ENCODE data around the gene CCNE1.

CCNE1 gene

DNA sequence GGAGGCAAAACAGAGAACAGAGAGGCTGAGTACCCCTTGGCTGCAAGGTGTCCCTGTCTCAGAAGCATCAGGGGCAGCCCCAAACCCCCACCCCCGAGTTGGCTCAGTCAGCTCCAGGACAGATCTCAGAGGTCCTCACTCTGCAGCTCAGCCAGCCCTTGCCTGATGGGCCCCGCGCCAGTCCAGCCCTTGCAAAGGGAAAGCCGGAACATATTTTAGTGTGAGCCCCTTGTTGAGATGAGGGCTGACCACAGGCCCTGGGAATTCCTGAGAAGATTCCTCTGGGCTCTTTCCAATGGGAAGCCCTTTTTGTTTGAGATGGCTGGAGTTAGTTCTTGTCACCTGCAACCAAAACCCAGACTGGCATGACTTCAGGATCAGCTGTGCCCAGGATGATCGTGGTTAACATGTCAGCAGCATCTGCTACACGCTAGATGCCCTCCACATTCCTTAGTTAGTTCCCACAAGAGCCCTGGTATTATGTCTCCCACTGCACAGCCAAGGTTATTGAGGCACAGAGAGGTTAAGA is 33.9 kb upstream of the CCNE1 start:
- WGBS, 2 donors (ENCODE audit: extremely low coverage in 2 of 2, insufficient read length in 2 of 2, insufficient replicate concordance in 1 of 2), result no CpG with 5 or more reads among the region's 6 CpGs
- Histone ChIP-seq H2AK5ac (ENCODE audit: low read depth, low read length) (peak overlapping the region; percentile 19), H3K79me1 (ENCODE audit: low read depth, low read length) (no peaks in the 10 kb centered on the region), H3K27ac (replicated peaks; ENCODE audit: low read length) (no peak overlapping the region), H2AFZ (ENCODE audit: low read length) (no peak overlapping the region), H3K36me3 (replicated peaks in 1 of 2; ENCODE audit: control insufficient read depth in 2 of 2, insufficient read depth in 2 of 2, low read length in 2 of 2) (no peaks in the 10 kb centered on the region), H2BK12ac (ENCODE audit: low read length) (no peak overlapping the region), H3K27me3 (ENCODE audit: control insufficient read depth in 3 of 3, insufficient read depth in 3 of 3, low read depth in 1 of 3, low read length in 3 of 3) (peaks cover 0 to 20% (median 0%) of the 10 kb centered on the region in 3 experiments), H3K18ac (ENCODE audit: low read length) (peak overlapping the region; percentile 3), H3K4me1 (ENCODE audit: control insufficient read depth in 2 of 2, insufficient read depth in 1 of 2, low read depth in 1 of 2, low read length in 2 of 2) (peaks cover 4 to 7% of the 10 kb centered on the region in 2 donors), H4K8ac (ENCODE audit: low read depth, low read length) (no peak overlapping the region), H3K9me3 (replicated peaks in 1 of 2; ENCODE audit: control insufficient read depth in 2 of 2, insufficient read depth in 1 of 2, low read depth in 1 of 2, low read length in 2 of 2) (no peaks in the 10 kb centered on the region), H4K91ac (ENCODE audit: low read depth, low read length, poor library complexity) (no peak overlapping the region), H2BK15ac (ENCODE audit: low read length) (peak overlapping the region; percentile 31), H3K4ac (ENCODE audit: low read length) (no peak overlapping the region), H3K4me2 (ENCODE audit: insufficient read depth, low read length, poor library complexity, severe bottlenecking) (no peak overlapping the region), H3K14ac (ENCODE audit: low read length) (no peak overlapping the region), H3K23ac (ENCODE audit: low read depth, low read length, poor library complexity) (no peak overlapping the region), H3K4me3 (ENCODE audit: low read length in 2 of 2) (no peak overlapping the region), H2BK120ac (ENCODE audit: low read depth, low read length) (no peak overlapping the region), H3K9ac (ENCODE audit: low read depth, low read length, poor library complexity) (no peak overlapping the region), H2BK5ac (ENCODE audit: low read length) (no peak overlapping the region)
- no peak for DNase-seq (ENCODE audit: low spot score)

DNA sequence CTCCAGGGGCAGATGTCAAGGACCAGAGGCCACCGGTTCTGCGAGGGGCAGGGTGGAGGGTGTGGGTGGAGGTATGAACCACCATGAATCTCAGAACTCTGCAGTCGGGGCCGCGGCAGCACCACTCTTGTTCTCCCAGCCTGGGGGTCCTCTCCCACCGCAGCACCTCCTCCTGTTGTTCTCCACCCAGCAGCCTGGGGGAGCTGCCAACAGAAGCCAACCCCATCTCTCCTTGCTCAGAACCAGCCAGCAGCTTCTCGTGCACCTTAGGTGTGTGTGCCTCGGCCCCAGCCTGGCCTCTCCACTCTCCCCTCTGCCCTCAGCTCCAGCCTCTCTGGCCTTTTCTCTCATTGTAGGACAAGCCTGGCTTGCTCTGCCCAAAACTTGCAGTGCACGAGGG is 31.9 kb upstream of the CCNE1 start:
- no peak overlapping the region for H3K4ac ChIP-seq (ENCODE audit: low read length)
- H3K23ac ChIP-seq (ENCODE audit: low read depth, low read length, poor library complexity), result no peak overlapping the region
- H4K8ac ChIP-seq (ENCODE audit: low read depth, low read length), result no peak overlapping the region
- H3K18ac ChIP-seq (ENCODE audit: low read length), result peak overlapping the region; percentile 77
- no peak overlapping the region for H3K4me3 ChIP-seq (ENCODE audit: low read length in 2 of 2)
- no peak overlapping the region for H4K91ac ChIP-seq (ENCODE audit: low read depth, low read length, poor library complexity)
- no peak overlapping the region for H3K14ac ChIP-seq (ENCODE audit: low read length)
- H3K36me3 ChIP-seq (replicated peaks in 1 of 2; ENCODE audit: control insufficient read depth in 2 of 2, insufficient read depth in 2 of 2, low read length in 2 of 2), result no peaks in the 10 kb centered on the region
- peaks cover 4 to 6% of the 10 kb centered on the region in 2 donors for H3K4me1 ChIP-seq (ENCODE audit: control insufficient read depth in 2 of 2, insufficient read depth in 1 of 2, low read depth in 1 of 2, low read length in 2 of 2)
- DNase-seq (ENCODE audit: low spot score), result no peak
- no peaks in the 10 kb centered on the region for H3K9me3 ChIP-seq (replicated peaks in 1 of 2; ENCODE audit: control insufficient read depth in 2 of 2, insufficient read depth in 1 of 2, low read depth in 1 of 2, low read length in 2 of 2)
- H2BK12ac ChIP-seq (ENCODE audit: low read length), result peak overlapping the region; percentile 91
- peak overlapping the region; percentile 30 for H3K9ac ChIP-seq (ENCODE audit: low read depth, low read length, poor library complexity)
- H2AFZ ChIP-seq (ENCODE audit: low read length), result no peak overlapping the region
- no peak overlapping the region for H2BK5ac ChIP-seq (ENCODE audit: low read length)
- H2BK15ac ChIP-seq (ENCODE audit: low read length), result no peak overlapping the region
- no peaks in the 10 kb centered on the region for H3K79me1 ChIP-seq (ENCODE audit: low read depth, low read length)
- no peak overlapping the region for H3K4me2 ChIP-seq (ENCODE audit: insufficient read depth, low read length, poor library complexity, severe bottlenecking)
- H2BK120ac ChIP-seq (ENCODE audit: low read depth, low read length), result no peak overlapping the region
- H3K27ac ChIP-seq (replicated peaks; ENCODE audit: low read length), result no peak overlapping the region
- no peak overlapping the region for H2AK5ac ChIP-seq (ENCODE audit: low read depth, low read length)
- no CpG with 5 or more reads among the region's 9 CpGs for WGBS, 2 donors (ENCODE audit: extremely low coverage in 2 of 2, insufficient read length in 2 of 2, insufficient replicate concordance in 1 of 2)
- peaks cover 0 to 20% (median 0%) of the 10 kb centered on the region in 3 experiments for H3K27me3 ChIP-seq (ENCODE audit: control insufficient read depth in 3 of 3, insufficient read depth in 3 of 3, low read depth in 1 of 3, low read length in 3 of 3)

DNA sequence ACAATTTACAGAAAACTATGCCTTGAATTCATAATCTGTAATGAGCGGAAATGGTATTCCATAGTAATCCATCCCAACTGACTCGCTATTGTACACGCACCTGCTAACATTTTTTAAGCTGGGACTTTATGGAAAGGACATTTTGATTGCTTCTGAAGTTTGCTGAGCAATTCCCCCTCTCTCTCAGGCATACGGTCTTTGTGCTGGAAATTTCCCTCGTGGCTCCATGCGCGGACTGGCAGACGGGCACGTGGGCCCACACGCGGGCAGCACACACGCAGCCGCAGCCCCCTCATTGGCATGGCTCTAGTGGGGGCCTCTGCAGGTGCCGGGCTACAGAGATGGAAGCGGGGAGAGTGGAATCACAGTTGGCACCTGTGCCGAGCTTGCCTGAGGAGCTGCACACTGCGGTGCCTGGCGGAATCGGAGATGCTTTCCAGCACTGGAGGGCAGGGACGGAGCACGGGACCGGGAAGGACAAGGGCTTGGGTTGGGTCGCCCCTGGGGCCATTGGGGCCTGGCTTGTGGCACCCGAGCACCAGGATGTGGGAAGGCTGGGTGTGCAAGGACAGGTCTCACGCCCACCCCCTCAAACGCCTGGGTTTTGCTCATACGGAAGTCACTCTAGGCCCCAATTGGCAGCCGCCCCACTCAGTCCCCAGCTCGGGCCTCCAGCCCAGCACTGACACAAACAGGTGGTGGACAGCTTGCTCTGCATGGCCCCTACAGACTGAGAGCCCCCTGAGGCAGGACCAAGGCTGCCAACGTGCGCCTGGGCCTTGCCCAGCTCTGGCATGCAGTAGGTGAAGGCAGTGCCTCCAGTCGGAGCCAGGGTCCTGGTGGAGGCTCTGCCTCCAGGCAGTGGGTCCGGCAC is 30.2 kb upstream of the CCNE1 start:
- Histone ChIP-seq H3K9me3 (replicated peaks in 1 of 2; ENCODE audit: control insufficient read depth in 2 of 2, insufficient read depth in 1 of 2, low read depth in 1 of 2, low read length in 2 of 2) (no peaks in the 10 kb centered on the region), H3K4me2 (ENCODE audit: insufficient read depth, low read length, poor library complexity, severe bottlenecking) (no peak overlapping the region), H2AK5ac (ENCODE audit: low read depth, low read length) (peak overlapping the region; percentile 48), H3K4ac (ENCODE audit: low read length) (no peak overlapping the region), H3K23ac (ENCODE audit: low read depth, low read length, poor library complexity) (peak overlapping the region; percentile 14), H2BK15ac (ENCODE audit: low read length) (peak overlapping the region; percentile 65), H2AFZ (ENCODE audit: low read length) (no peak overlapping the region), H3K4me3 (ENCODE audit: low read length in 2 of 2) (no peak overlapping the region), H4K8ac (ENCODE audit: low read depth, low read length) (no peak overlapping the region), H3K27me3 (ENCODE audit: control insufficient read depth in 3 of 3, insufficient read depth in 3 of 3, low read depth in 1 of 3, low read length in 3 of 3) (peaks cover 0 to 20% (median 0%) of the 10 kb centered on the region in 3 experiments), H2BK5ac (ENCODE audit: low read length) (peak overlapping the region; percentile 60), H3K18ac (ENCODE audit: low read length) (peak overlapping the region; percentile 80), H3K14ac (ENCODE audit: low read length) (no peak overlapping the region), H3K79me1 (ENCODE audit: low read depth, low read length) (no peaks in the 10 kb centered on the region), H3K4me1 (ENCODE audit: control insufficient read depth in 2 of 2, insufficient read depth in 1 of 2, low read depth in 1 of 2, low read length in 2 of 2) (no peaks in the 10 kb centered on the region), H2BK120ac (ENCODE audit: low read depth, low read length) (no peak overlapping the region), H4K91ac (ENCODE audit: low read depth, low read length, poor library complexity) (no peak overlapping the region), H3K27ac (replicated peaks; ENCODE audit: low read length) (no peak overlapping the region), H3K9ac (ENCODE audit: low read depth, low read length, poor library complexity) (no peak overlapping the region), H2BK12ac (ENCODE audit: low read length) (peak overlapping the region; percentile 50), H3K36me3 (replicated peaks in 1 of 2; ENCODE audit: control insufficient read depth in 2 of 2, insufficient read depth in 2 of 2, low read length in 2 of 2) (no peaks in the 10 kb centered on the region)
- no peak for DNase-seq (ENCODE audit: low spot score)
- WGBS, 2 donors (ENCODE audit: extremely low coverage in 2 of 2, insufficient read length in 2 of 2, insufficient replicate concordance in 1 of 2), result no CpG with 5 or more reads among the region's 33 CpGs

DNA sequence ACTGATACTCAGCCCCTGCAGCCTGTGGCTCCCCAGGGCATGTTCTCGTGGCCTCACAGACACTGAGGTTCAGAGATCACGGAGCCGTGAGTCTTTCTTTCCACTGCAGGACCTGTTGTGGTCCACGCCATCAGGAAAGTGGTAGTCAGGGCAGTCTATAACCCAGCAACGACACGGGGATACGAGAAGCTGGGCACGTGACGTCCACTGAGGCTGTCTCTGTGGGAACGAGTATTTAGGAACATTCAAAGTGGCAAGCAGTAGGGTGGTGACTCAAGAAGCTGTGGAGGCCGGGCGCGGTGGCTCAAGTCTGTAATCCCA is 29.6 kb upstream of the CCNE1 start:
- H2AFZ ChIP-seq (ENCODE audit: low read length), result no peak overlapping the region
- no peak for DNase-seq (ENCODE audit: low spot score)
- no peak overlapping the region for H3K23ac ChIP-seq (ENCODE audit: low read depth, low read length, poor library complexity)
- H2BK5ac ChIP-seq (ENCODE audit: low read length), result peak overlapping the region; percentile 60
- no peak overlapping the region for H3K4me3 ChIP-seq (ENCODE audit: low read length in 2 of 2)
- H3K36me3 ChIP-seq (replicated peaks in 1 of 2; ENCODE audit: control insufficient read depth in 2 of 2, insufficient read depth in 2 of 2, low read length in 2 of 2), result no peaks in the 10 kb centered on the region
- H3K79me1 ChIP-seq (ENCODE audit: low read depth, low read length), result no peaks in the 10 kb centered on the region
- no peak overlapping the region for H3K4ac ChIP-seq (ENCODE audit: low read length)
- H3K4me2 ChIP-seq (ENCODE audit: insufficient read depth, low read length, poor library complexity, severe bottlenecking), result no peak overlapping the region
- no CpG with 5 or more reads among the region's 13 CpGs for WGBS, 2 donors (ENCODE audit: extremely low coverage in 2 of 2, insufficient read length in 2 of 2, insufficient replicate concordance in 1 of 2)
- H2AK5ac ChIP-seq (ENCODE audit: low read depth, low read length), result peak overlapping the region; percentile 40
- H4K91ac ChIP-seq (ENCODE audit: low read depth, low read length, poor library complexity), result no peak overlapping the region
- no peak overlapping the region for H2BK12ac ChIP-seq (ENCODE audit: low read length)
- H2BK15ac ChIP-seq (ENCODE audit: low read length), result peak overlapping the region; percentile 65
- peak overlapping the region; percentile 80 for H3K18ac ChIP-seq (ENCODE audit: low read length)
- no peaks in the 10 kb centered on the region for H3K4me1 ChIP-seq (ENCODE audit: control insufficient read depth in 2 of 2, insufficient read depth in 1 of 2, low read depth in 1 of 2, low read length in 2 of 2)
- H3K14ac ChIP-seq (ENCODE audit: low read length), result no peak overlapping the region
- no peak overlapping the region for H3K27ac ChIP-seq (replicated peaks; ENCODE audit: low read length)
- no peak overlapping the region for H3K9ac ChIP-seq (ENCODE audit: low read depth, low read length, poor library complexity)
- no peaks in the 10 kb centered on the region for H3K9me3 ChIP-seq (replicated peaks in 1 of 2; ENCODE audit: control insufficient read depth in 2 of 2, insufficient read depth in 1 of 2, low read depth in 1 of 2, low read length in 2 of 2)
- H2BK120ac ChIP-seq (ENCODE audit: low read depth, low read length), result no peak overlapping the region
- peaks cover 0 to 20% (median 0%) of the 10 kb centered on the region in 3 experiments for H3K27me3 ChIP-seq (ENCODE audit: control insufficient read depth in 3 of 3, insufficient read depth in 3 of 3, low read depth in 1 of 3, low read length in 3 of 3)
- H4K8ac ChIP-seq (ENCODE audit: low read depth, low read length), result no peak overlapping the region
